Ectodermal cell (in vitro differentiated cells): ENCODE measurements around the gene SMU1.
"Not testable (repeated sequence)": the region's sequence is repeated elsewhere in the genome, so short reads cannot be mapped to it uniquely, and the experiment has no call there.

ENCODE experiments used
- H3K27ac ChIP-seq: 2 replicates; pipeline ENCODE4 v1.7.0; 2013; ENCODE audit warnings: mild to moderate bottlenecking, low read depth, low read length; ENCODE audit not compliant: insufficient read depth, poor library complexity, severe bottlenecking
- H3K27me3 ChIP-seq: 2 replicates; pipeline ENCODE4 v1.7.0; 2013; ENCODE audit warnings: mild to moderate bottlenecking, low read length; ENCODE audit not compliant: insufficient read depth, control insufficient read depth, poor library complexity, severe bottlenecking
- H3K36me3 ChIP-seq: one replicate; pipeline ENCODE4 v1.7.0; 2013; ENCODE audit warnings: low read length; ENCODE audit not compliant: control insufficient read depth, insufficient read depth
- H3K4me1 ChIP-seq: one replicate; pipeline ENCODE4 v1.7.0; 2013; ENCODE audit warnings: low read length; ENCODE audit not compliant: control insufficient read depth, insufficient read depth
- H3K4me3 ChIP-seq: 2 replicates; pipeline ENCODE4 v1.7.0; 2013; ENCODE audit warnings: low read depth, low read length, control low read depth; ENCODE audit not compliant: insufficient read depth
- H3K9me3 ChIP-seq: 2 replicates; pipeline ENCODE4 v1.7.0; 2013; ENCODE audit warnings: mild to moderate bottlenecking, low read length, moderate library complexity; ENCODE audit not compliant: control insufficient read depth
- WGBS, 2 experiments: methylation state at CpG; one replicate each; pipeline ENCODE4 v1.1.7; 2013; ENCODE audit warnings: missing lambda C conversion rate in 2 of 2; 5-methylcytosine and 5-hydroxymethylcytosine counted together

SMU1 gene

DNA sequence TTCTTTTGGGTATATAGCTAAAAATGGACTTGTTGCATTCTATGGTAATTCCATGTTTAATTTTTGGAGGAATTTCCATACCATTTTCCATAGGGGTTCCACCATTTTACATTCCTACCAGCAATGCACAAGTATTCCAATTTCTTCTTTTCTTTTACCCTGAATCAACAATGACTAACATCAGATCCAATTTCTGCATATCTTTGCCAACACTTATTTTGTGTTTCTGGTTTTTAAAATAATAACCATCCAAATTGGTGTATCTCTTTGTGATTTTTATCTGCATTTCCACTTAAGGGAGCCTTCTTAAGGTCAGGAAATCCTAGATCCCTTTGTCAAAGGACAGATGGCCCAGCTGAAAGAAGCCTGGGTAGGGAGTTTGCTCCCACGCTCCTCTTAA is 29.5 kb upstream of the SMU1 start:
- no peaks in the 10 kb centered on the region for H3K9me3 ChIP-seq
- no peak overlapping the region for H3K4me3 ChIP-seq
- H3K36me3 ChIP-seq, result no peaks in the 10 kb centered on the region
- 80 to 100% methylated on average over 1 of the region's 1 CpG for WGBS, 2 experiments
- H3K4me1 ChIP-seq, result peaks cover 20% of the 10 kb centered on the region
- H3K27ac ChIP-seq, result no peak overlapping the region
- no peaks in the 10 kb centered on the region for H3K27me3 ChIP-seq

DNA sequence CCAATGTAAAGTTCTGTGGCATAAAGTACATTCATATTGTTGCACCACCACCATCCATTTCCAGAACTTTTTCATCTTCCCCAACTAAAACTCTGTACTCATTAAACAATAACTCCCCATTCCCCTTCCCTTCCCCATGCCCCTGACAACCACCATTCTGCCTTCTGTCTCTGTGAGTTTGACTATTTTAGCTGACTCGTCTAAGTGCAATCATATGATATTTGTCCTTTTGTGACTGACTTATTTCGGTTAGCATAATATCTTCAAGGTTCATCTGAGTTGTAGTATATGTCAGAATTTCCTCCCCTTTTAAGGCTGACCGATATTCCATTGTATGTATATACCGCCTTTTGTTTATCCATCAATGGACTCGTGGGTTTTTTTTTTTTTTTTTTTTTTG is 29.0 kb upstream of the SMU1 start:
- Histone ChIP-seq H3K4me1 (peaks cover 20% of the 10 kb centered on the region), H3K4me3 (no peak overlapping the region), H3K9me3 (no peaks in the 10 kb centered on the region), H3K27ac (no peak overlapping the region), H3K36me3 (no peaks in the 10 kb centered on the region), H3K27me3 (no peaks in the 10 kb centered on the region)
- WGBS, 2 experiments, result 94 to 100% methylated on average over 5 of the region's 5 CpGs

DNA sequence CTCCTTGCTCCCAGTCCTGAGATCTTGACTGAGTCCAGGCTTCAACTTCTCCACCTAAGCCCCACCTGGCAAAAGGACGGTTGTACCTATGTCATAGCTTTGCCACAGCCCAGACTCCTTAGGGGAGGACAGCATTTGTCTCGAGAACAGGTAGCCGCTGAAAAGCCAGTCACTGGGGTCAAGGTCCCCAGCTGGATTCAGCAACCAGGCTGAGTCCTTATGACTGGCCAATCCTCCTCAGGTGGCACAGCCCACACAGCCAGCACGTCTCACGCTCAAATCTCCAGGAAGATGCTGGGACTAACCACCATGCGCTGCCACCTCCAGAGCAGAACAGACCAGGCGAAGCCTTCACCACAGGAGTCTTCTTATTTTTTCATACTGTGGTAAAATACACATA is 27.9 kb upstream of the SMU1 start:
- 95 to 96% methylated on average over 7 of the region's 7 CpGs for WGBS, 2 experiments
- Histone ChIP-seq H3K9me3 (no peaks in the 10 kb centered on the region), H3K27ac (no peak overlapping the region), H3K4me3 (no peak overlapping the region), H3K4me1 (peaks cover 20% of the 10 kb centered on the region), H3K36me3 (no peaks in the 10 kb centered on the region), H3K27me3 (no peaks in the 10 kb centered on the region)

DNA sequence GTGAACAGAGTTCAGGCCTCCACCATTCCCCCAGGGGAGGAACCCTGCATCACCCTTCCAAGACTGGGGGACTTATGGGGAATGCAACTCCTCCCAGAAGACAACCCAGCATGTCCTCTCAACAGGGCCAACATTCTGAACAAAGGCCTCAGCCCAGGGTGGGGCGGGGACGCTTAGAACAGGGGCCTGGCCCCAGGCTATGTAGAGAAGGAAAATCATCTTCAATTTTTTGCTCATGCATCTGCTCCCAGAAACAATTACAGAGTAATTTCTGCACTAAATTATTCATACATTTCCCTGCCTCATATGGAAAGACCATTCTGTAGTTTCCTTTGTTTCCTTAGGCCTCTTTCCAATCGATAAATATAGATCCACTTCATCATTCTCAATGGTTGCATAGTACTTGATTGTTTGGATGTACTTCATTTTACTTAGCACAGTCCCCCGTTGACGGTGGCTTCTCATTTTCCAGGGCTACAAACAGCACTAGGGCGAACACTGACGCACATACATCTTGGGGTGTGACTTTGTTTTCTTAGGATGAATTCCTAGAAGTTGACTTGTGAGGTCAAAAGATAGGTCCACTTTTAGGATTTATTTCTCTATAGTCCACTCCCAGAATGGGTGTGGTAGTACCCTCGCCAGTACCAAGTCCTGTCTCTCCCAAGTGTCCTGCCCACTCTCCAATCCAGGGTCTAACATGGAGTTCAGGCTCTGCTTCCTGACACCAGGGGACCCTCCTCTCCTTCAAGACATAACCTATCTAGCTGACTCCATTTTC is 27.2 kb upstream of the SMU1 start:
- no peaks in the 10 kb centered on the region for H3K9me3 ChIP-seq
- no peak overlapping the region for H3K4me3 ChIP-seq
- WGBS, 2 experiments, result 89 to 90% methylated on average over 8 of the region's 8 CpGs
- H3K36me3 ChIP-seq, result no peaks in the 10 kb centered on the region
- H3K27me3 ChIP-seq, result no peaks in the 10 kb centered on the region
- H3K4me1 ChIP-seq, result peaks cover 20% of the 10 kb centered on the region
- no peak overlapping the region for H3K27ac ChIP-seq

DNA sequence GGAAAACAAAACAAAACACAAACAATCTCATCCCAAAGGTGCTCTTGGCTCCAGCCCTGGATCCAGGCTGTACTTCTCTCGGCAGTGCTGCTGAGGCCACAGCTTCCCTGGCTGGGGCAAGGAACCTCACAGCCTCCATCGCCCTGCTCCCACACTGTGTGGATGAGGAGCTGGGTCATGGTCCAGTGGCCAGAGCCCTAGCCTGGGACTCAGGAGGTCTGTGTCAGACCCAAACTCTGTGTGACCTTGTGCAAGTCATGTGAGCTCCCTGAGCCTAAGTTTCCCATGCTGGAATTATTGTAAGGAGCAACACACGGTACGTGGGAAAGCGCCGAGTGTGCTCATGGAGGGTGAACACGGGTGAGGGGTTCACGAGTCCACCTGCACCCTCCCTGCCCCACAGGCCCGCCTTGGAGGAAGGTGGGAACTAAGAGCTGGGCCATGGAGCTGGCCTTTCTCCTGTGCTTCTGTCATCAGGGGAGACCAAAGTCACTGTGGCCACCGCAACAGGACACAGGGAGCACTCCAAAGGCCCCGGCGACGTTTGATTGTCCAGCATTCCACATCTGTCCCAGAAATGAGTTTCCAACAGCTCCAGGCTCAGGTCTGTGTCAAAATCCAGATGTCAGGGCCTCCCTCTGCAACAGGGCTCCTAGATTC is 26.2 kb upstream of the SMU1 start:
- no peaks in the 10 kb centered on the region for H3K9me3 ChIP-seq
- no peak overlapping the region for H3K4me3 ChIP-seq
- no peak overlapping the region for H3K27ac ChIP-seq
- H3K36me3 ChIP-seq, result no peaks in the 10 kb centered on the region
- peaks cover 20% of the 10 kb centered on the region for H3K4me1 ChIP-seq
- no peaks in the 10 kb centered on the region for H3K27me3 ChIP-seq
- 94 to 96% methylated on average over 13 of the region's 13 CpGs for WGBS, 2 experiments

DNA sequence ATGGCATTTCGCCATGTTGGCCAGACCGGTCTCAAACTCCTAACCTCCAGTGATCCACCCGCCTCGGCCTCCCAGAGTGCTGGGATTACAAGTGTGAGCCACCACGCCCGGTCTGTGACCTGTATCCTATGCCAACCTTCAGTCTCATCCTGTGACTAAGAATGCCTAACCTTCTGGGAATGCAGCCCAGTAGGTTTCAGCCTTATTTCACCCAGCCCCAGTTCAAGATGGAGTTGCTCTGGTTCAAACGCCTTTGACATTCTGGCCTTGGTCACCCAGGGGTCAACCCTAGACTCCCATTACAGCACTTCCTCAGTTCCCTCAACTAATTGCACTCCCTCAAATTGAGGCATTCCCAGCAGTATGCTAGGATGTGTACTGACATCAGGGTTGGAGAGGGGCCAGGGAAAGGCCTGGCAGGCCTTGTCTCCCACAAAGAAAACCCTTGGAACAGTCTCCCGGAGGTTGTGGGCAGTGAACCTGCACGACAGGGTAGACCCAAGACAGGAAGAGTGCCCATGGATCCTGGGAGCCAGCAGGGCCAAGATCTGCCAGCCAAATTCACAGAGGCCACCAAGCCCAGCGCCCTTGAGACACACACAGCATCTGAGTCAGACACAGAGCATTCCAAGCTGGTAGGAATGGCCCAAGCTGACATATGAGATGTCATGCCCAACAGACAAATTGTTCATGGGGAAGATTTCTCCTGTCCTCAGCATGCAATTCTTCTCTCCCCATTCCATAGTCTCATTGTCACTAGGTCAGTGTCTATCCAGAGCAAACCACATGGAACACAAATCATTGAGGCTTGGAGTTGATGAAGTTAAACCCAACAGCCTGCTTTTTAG is 24.9 kb upstream of the SMU1 start:
- Histone ChIP-seq H3K27me3 (no peaks in the 10 kb centered on the region), H3K36me3 (no peaks in the 10 kb centered on the region), H3K9me3 (no peaks in the 10 kb centered on the region), H3K27ac (no peak overlapping the region), H3K4me1 (peaks cover 12% of the 10 kb centered on the region), H3K4me3 (no peak overlapping the region)
- whole genome bisulfite sequencing, 2 experiments, result 92 to 95% methylated on average over 10 of the region's 10 CpGs

DNA sequence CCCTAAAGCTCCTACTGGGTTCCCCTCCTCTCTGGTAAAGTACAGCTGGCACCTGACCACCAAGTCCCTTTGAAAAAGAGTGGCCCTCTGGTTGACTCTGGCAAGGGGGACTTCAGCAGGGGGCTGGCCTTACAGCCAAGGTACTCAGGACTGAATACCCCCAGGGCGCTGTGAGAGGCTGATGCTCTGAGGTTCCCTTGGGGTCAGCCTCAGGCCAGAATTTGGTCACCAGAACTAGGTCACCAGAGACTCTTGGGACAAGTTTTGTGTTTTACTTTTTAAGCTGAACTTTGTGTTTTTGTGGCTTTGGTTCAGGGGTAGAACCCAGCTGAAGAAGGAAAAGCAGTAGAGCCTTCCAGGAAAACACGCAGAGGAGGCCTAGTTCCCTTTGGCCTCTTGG is 23.3 kb upstream of the SMU1 start:
- no peaks in the 10 kb centered on the region for H3K36me3 ChIP-seq
- no peaks in the 10 kb centered on the region for H3K27me3 ChIP-seq
- no peaks in the 10 kb centered on the region for H3K9me3 ChIP-seq
- WGBS, 2 experiments, result 94 to 95% methylated on average over 2 of the region's 2 CpGs
- H3K4me3 ChIP-seq, result no peak overlapping the region
- H3K27ac ChIP-seq, result no peak overlapping the region
- H3K4me1 ChIP-seq, result peaks cover 12% of the 10 kb centered on the region

DNA sequence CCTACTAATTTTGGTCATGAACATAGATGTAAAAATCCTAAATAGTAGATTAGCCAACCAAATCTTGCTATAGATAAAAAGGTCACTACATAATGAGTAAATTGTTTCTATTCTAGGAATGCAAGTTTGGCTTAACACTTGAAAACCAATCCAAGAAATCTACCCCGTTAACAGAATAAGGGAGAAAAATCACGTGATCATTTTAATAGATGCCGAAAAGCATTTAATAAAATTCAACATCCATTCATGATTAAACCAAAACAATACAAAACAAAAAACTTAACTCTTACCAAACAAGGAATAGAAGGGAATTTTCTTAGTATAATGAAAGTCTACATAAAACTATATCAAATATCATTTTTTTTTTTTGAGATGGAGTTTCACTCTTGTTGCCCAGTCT is 20.7 kb upstream of the SMU1 start:
- H3K27me3 ChIP-seq, result no peaks in the 10 kb centered on the region
- WGBS, 2 experiments, result 100% methylated on average over 2 to 3 of the region's 3 CpGs
- H3K27ac ChIP-seq, result no peak overlapping the region
- H3K36me3 ChIP-seq, result no peaks in the 10 kb centered on the region
- no peaks in the 10 kb centered on the region for H3K9me3 ChIP-seq
- H3K4me1 ChIP-seq, result no peaks in the 10 kb centered on the region
- no peak overlapping the region for H3K4me3 ChIP-seq

DNA sequence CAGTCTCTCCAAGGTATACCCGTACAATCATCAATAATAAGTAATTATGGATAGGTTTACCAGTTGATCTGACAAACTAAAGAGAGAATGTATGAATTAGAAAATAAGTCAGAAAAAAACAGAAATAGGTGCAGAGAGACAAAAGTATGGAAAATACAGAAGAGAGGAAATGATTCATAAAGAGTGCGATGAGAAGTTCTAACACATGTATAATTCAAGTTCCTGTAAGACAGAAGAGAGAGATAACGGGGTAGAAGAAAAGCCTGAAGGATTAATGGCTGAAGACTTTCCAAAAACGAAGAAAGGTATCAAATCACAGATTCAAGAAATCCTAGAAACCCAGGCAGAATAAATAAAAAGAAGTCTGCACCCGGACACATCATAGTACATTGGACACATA is 16.2 kb upstream of the SMU1 start:
- H3K9me3 ChIP-seq, result no peaks in the 10 kb centered on the region
- no peak overlapping the region for H3K27ac ChIP-seq
- H3K4me3 ChIP-seq, result no peak overlapping the region
- H3K4me1 ChIP-seq, result no peaks in the 10 kb centered on the region
- WGBS, 2 experiments, result 80 to 86% methylated on average over 4 to 5 of the region's 5 CpGs
- H3K27me3 ChIP-seq, result no peaks in the 10 kb centered on the region
- H3K36me3 ChIP-seq, result no peaks in the 10 kb centered on the region

DNA sequence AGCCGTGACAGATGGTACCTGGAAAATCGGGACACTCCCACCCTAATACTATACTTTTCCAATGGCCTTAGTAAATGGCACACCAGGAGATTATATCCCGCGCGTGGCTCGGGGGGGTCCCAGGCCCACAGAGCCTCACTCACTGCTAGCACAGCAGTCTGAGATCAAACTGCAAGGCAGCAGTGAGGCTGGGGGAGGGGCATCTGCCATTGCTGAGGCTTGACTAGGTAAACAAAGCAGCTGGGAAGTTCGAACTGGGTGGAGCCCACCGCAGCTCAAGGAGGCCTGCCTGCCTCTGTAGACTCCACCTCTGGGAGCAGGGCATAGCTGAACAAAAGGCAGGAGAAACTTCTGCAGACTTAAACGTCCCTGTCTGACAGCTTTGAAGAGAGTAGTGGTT is 9.2 kb upstream of the SMU1 start:
- H3K27me3 ChIP-seq, H3K4me1 ChIP-seq, H3K36me3 ChIP-seq, H3K9me3 ChIP-seq, H3K4me3 ChIP-seq, H3K27ac ChIP-seq: not testable (repeated sequence)
- 90 to 94% methylated on average over 9 of the region's 9 CpGs for WGBS, 2 experiments
